Panc1 (cell line): Measurements from ENCODE around the gene TOPBP1.
"Not testable (repeated sequence)": the region's sequence is repeated elsewhere in the genome, so short reads cannot be mapped to it uniquely, and the experiment has no call there.

Experiments used
- POLR2AphosphoS5 ChIP-seq: IDR thresholded peaks from 2 replicates; pipeline ENCODE4 v1.6.1; 2012; ENCODE audit warnings: mild to moderate bottlenecking, low read depth, low read length, moderate library complexity
- TF ChIP-seq, protein P1 (sequence below): fragments of 450-650 bp; IDR thresholded peaks from 2 replicates; pipeline ENCODE4 v1.5.1; 2017; ENCODE audit warnings: mild to moderate bottlenecking

DNA sequence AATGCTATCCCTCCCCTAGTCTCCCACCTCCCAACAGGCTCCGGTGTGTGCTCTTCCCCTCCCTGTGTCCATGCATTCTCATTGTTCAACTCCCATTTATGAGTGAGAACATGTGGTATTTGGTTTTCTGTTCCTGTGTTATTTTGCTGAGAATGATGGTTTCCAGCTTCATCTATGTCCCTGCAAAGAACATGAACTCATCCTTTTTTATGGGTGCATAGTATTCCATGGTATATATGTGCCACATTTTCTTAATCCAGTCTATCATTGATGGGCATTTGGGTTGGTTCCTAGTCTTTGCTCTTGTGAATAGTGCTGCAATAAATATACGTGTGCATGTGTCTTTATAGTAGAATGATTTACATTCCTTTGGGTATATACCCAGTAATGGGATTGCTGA, 16.3 kb upstream of the TOPBP1 start:
- TF ChIP-seq, protein P1, sequence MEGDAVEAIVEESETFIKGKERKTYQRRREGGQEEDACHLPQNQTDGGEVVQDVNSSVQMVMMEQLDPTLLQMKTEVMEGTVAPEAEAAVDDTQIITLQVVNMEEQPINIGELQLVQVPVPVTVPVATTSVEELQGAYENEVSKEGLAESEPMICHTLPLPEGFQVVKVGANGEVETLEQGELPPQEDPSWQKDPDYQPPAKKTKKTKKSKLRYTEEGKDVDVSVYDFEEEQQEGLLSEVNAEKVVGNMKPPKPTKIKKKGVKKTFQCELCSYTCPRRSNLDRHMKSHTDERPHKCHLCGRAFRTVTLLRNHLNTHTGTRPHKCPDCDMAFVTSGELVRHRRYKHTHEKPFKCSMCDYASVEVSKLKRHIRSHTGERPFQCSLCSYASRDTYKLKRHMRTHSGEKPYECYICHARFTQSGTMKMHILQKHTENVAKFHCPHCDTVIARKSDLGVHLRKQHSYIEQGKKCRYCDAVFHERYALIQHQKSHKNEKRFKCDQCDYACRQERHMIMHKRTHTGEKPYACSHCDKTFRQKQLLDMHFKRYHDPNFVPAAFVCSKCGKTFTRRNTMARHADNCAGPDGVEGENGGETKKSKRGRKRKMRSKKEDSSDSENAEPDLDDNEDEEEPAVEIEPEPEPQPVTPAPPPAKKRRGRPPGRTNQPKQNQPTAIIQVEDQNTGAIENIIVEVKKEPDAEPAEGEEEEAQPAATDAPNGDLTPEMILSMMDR = not testable (repeated sequence)
- not testable (repeated sequence) for TF ChIP-seq POLR2AphosphoS5
